Activated CD4-positive, alpha-beta T cell treated with anti-CD3 and anti-CD28 coated beads for 36 hours (primary cell): ENCODE data around the gene PDIA2. TPM values are rescaled to one million over a fixed set of nuclear protein-coding genes. Genes with fewer than 3 reads are reported as not detected.
A peak's percentile ranks its signal among the peaks of the same experiment; 100 is the strongest.
"Not testable (repeated sequence)": the region's sequence is repeated elsewhere in the genome, so short reads cannot be mapped to it uniquely, and the experiment has no call there.

ENCODE experiments used
- ATAC-seq: fragments of 200-7000 bp; cut with Tn5 transposase; one replicate; pipeline ENCODE4 v1.10.0; 2021; ENCODE audit warnings: mild to moderate bottlenecking, moderate library complexity
- CTCF ChIA-PET: fragments of 350-600 bp; sonication (Branson Sonifier 250); formaldehyde crosslinking; loops from one replicate; lab custom pipeline; 2021; ENCODE audit warnings: antibody characterized with exemption; lab: Charles Lee
- POLR2A ChIA-PET: fragments of 350-600 bp; sonication (Branson Sonifier 250); formaldehyde crosslinking; loops from one replicate; lab custom pipeline; 2021; ENCODE audit warnings: antibody characterized with exemption, inconsistent platforms; lab: Charles Lee
- DNase-seq: peaks from one replicate; pipeline ENCODE4 v3.0.0-alpha.2; 2020
- H3K27ac Mint-ChIP-seq: one replicate; pipeline ENCODE4 v1.8.0; 2021; ENCODE audit warnings: mixed read lengths
- H3K27me3 Mint-ChIP-seq: one replicate; pipeline ENCODE4 v1.8.0; 2021; ENCODE audit warnings: mixed read lengths
- H3K36me3 Mint-ChIP-seq: one replicate; pipeline ENCODE4 v1.8.0; 2021; ENCODE audit warnings: low read depth, mixed read lengths
- H3K4me1 Mint-ChIP-seq: one replicate; pipeline ENCODE4 v1.8.0; 2021; ENCODE audit warnings: mixed read lengths
- H3K4me3 Mint-ChIP-seq: one replicate; pipeline ENCODE4 v1.8.0; 2021; ENCODE audit warnings: mild to moderate bottlenecking, moderate library complexity, mixed read lengths
- H3K9me3 Mint-ChIP-seq: one replicate; pipeline ENCODE4 v1.8.0; 2021; ENCODE audit warnings: low read depth, mixed read lengths
- intact Hi-C, 2 experiments: fragments of 100-400 bp; cut with DNase I in 1 of 2; cut with micrococcal nuclease in 1 of 2; formaldehyde crosslinking; loops; one replicate each; pipeline versions ENCODE4 v1.14.2 to v1.15.1; 2022 to 2024; cut with DNase I, micrococcal nuclease
- total RNA-seq, 2 experiments: library from RNA; stranded (reverse); gene quantifications; one replicate each; pipeline ENCODE4 v1.2.3, GENCODE V29; 2021

PDIA2 gene
- total RNA-seq, 2 experiments from 2014 or later = not detected

- peak; percentile 70 for ATAC-seq
Observed at GRCh38 chr16:253833-254232, 29.1 kb upstream of the PDIA2 start.

GRCh38 chr16:254461-254860, 28.5 kb upstream of the PDIA2 start:
- intact Hi-C loops = no loop called here
- H3K4me1 Mint-ChIP-seq = peaks cover 36% of the 10 kb centered on the region
- CTCF ChIA-PET = interaction anchor here (1.6 to 2.9 kb wide), 2 partner anchors 19 to 108 kb away, joined by 4 to 16 read pairs; partner anchors contain the start of gene FAM234A
- H3K4me3 Mint-ChIP-seq = peak overlapping the region; percentile 15
- ATAC-seq (no peak), DNase-seq (no peak)
- H3K27ac Mint-ChIP-seq = no peak overlapping the region
- H3K27me3 Mint-ChIP-seq = no peaks in the 10 kb centered on the region
- H3K36me3 Mint-ChIP-seq = peaks cover 8% of the 10 kb centered on the region
- no peaks in the 10 kb centered on the region for H3K9me3 Mint-ChIP-seq
- POLR2A ChIA-PET = interaction anchor here (0.7 to 1.9 kb wide), 2 partner anchors 19 to 27 kb away, joined by 3 to 13 read pairs; partner anchors contain the start of gene FAM234A

More at GRCh38 chr16:253833-254232, 29.1 kb upstream of the PDIA2 start:
- peak; percentile 47 for DNase-seq
- Mint-ChIP-seq H3K27ac (peak overlapping the region; percentile 47), H3K4me1 (peaks cover 34% of the 10 kb centered on the region), H3K4me3 (peak overlapping the region; percentile 28), H3K9me3 (no peaks in the 10 kb centered on the region), H3K36me3 (peaks cover 8% of the 10 kb centered on the region), H3K27me3 (no peaks in the 10 kb centered on the region)
- intact Hi-C loops = no loop called here
- ChIA-PET POLR2A (interaction anchor here (1.9 kb wide), 1 partner anchor 19 kb away, joined by 13 read pairs; the partner anchor contains the start of gene FAM234A), CTCF (interaction anchor here (1.6 to 2.9 kb wide), 2 partner anchors 19 to 108 kb away, joined by 4 to 16 read pairs; partner anchors contain the start of gene FAM234A)

- POLR2A ChIA-PET = interaction anchor here (0.7 kb wide), 1 partner anchor 27 kb away, joined by 3 read pairs; no protein-coding TSS in a partner anchor
- no peak overlapping the region for H3K27ac Mint-ChIP-seq
- peaks cover 8% of the 10 kb centered on the region for H3K36me3 Mint-ChIP-seq
- peaks cover 35% of the 10 kb centered on the region for H3K4me1 Mint-ChIP-seq
- DNase-seq = no peak
- CTCF ChIA-PET = interaction anchor here (2.4 kb wide), 1 partner anchor 20 kb away, joined by 8 read pairs; the partner anchor contains the start of gene FAM234A
- no peaks in the 10 kb centered on the region for H3K9me3 Mint-ChIP-seq
- no peaks in the 10 kb centered on the region for H3K27me3 Mint-ChIP-seq
- no peak for ATAC-seq
- no peak overlapping the region for H3K4me3 Mint-ChIP-seq
- intact Hi-C loops = no loop called here
Observed at GRCh38 chr16:255183-255582, 27.8 kb upstream of the PDIA2 start.

- intact Hi-C loops, POLR2A ChIA-PET, H3K4me3 Mint-ChIP-seq, H3K9me3 Mint-ChIP-seq, CTCF ChIA-PET, H3K36me3 Mint-ChIP-seq, ATAC-seq, H3K27ac Mint-ChIP-seq, H3K27me3 Mint-ChIP-seq, DNase-seq: not testable (repeated sequence)
- peaks cover 20% of the 10 kb centered on the region for H3K4me1 Mint-ChIP-seq
Observed at GRCh38 chr16:258091-258490, 24.9 kb upstream of the PDIA2 start.

DNA sequence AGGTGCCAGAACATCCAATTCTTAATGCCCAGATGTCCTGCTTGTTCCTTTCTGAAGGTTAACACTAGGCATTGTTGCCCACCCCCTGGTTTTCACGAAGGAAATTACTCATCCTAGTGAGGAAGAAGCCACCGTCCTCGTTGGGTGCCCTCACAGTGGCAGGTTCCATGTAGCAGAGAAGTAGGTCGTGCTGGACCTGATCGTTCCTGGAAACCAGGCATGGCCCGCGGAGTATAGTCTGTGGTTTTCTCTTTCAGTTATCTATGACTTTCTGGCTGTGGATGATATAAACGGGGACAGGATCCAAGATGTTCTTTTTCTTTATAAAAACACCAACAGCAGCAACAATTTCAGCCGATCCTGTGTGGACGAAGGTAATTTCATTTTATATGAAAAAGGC, 23.7 kb upstream of the PDIA2 start:
- DNase-seq = no peak
- no peak overlapping the region for H3K27ac Mint-ChIP-seq
- no peaks in the 10 kb centered on the region for H3K9me3 Mint-ChIP-seq
- intact Hi-C loops = no loop called here
- no peak overlapping the region for H3K4me3 Mint-ChIP-seq
- POLR2A ChIA-PET = no interaction called here
- no peaks in the 10 kb centered on the region for H3K27me3 Mint-ChIP-seq
- CTCF ChIA-PET = interaction anchor here (0.6 kb wide), 1 partner anchor 650 kb away, joined by 3 read pairs; no protein-coding TSS in a partner anchor
- H3K36me3 Mint-ChIP-seq = peaks cover 9% of the 10 kb centered on the region
- ATAC-seq = no peak
- H3K4me1 Mint-ChIP-seq = peaks cover 11% of the 10 kb centered on the region

GRCh38 chr16:259814-260253, 23.1 kb upstream of the PDIA2 start:
- no peak for ATAC-seq
- no peaks in the 10 kb centered on the region for H3K27me3 Mint-ChIP-seq
- DNase-seq = no peak
- ChIA-PET CTCF (interaction anchor here (0.6 kb wide), 1 partner anchor 649 kb away, joined by 3 read pairs; no protein-coding TSS in a partner anchor), POLR2A (no interaction called here)
- H3K4me1 Mint-ChIP-seq = peaks cover 8% of the 10 kb centered on the region
- intact Hi-C loops = no loop called here
- no peak overlapping the region for H3K4me3 Mint-ChIP-seq
- H3K36me3 Mint-ChIP-seq = peaks cover 7% of the 10 kb centered on the region
- no peak overlapping the region for H3K27ac Mint-ChIP-seq
- H3K9me3 Mint-ChIP-seq = no peaks in the 10 kb centered on the region

DNA sequence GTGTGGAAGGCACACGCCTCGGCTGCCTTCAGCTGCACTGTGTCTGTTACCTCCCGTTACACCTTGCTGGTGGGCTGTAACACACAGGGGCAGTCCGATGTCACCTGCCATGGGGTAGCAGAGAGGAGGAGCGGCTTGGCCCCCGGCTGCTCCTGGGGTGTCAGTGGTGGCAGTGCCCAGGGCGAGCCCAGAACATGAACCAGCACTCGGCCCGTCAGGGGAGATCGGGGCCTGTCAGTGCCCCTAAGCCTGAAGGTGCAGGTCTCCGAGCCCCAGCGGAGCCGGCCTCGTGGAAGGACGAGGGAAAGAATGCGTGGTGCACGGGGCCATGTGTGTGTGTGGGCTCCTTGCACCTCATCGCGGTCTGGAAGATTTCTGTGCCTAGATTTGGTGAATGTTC, 22.6 kb upstream of the PDIA2 start:
- intact Hi-C loops = no loop called here
- H3K27me3 Mint-ChIP-seq = no peaks in the 10 kb centered on the region
- no peaks in the 10 kb centered on the region for H3K9me3 Mint-ChIP-seq
- no peak overlapping the region for H3K4me3 Mint-ChIP-seq
- no peak for DNase-seq
- CTCF ChIA-PET = no interaction called here
- peaks cover 7% of the 10 kb centered on the region for H3K36me3 Mint-ChIP-seq
- H3K27ac Mint-ChIP-seq = no peak overlapping the region
- POLR2A ChIA-PET = no interaction called here
- H3K4me1 Mint-ChIP-seq = peaks cover 6% of the 10 kb centered on the region
- no peak for ATAC-seq

- no peak overlapping the region for H3K27ac Mint-ChIP-seq
- POLR2A ChIA-PET = interaction anchor here (0.6 kb wide), 1 partner anchor 258 kb away, joined by 3 read pairs; no protein-coding TSS in a partner anchor
Observed at GRCh38 chr16:261031-261691, 21.8 kb upstream of the PDIA2 start.

DNA sequence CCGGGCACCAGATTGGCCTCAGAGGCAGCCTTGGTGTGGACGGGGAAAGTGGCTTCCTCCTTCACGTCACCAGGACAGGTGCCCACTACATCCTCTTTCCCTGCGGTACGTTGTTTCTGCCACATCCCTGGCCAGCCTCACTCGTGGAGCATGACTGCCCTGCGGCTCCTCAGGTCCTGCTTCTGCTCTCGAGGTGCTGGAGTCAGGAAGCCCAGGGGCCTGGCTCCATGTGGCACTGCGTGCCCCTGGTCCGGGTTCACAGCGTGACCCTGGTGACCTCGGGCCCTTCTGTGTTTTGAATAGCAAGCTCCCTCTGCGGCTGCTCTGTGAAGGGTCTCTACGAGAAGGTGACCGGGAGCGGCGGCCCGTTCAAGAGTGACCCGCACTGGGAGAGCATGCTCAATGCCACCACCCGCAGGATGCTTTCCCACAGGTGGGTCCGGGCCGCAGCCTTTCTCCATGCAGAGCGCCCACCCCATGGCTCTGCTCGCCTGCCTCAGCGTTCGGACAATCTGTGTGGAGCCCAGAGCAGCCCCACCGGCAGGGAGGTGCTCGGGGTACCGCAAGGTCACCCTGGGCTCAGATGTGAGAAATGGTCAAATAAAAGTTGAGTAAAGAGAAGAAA, 20.7 kb upstream of the PDIA2 start:
- Mint-ChIP-seq H3K4me3 (no peak overlapping the region), H3K27ac (no peak overlapping the region), H3K4me1 (peaks cover 5% of the 10 kb centered on the region), H3K9me3 (no peaks in the 10 kb centered on the region), H3K36me3 (peaks cover 2% of the 10 kb centered on the region), H3K27me3 (no peaks in the 10 kb centered on the region)
- ATAC-seq = no peak
- intact Hi-C loops = no loop called here
- ChIA-PET POLR2A (interaction anchor here (0.6 kb wide), 1 partner anchor 257 kb away, joined by 3 read pairs; no protein-coding TSS in a partner anchor), CTCF (no interaction called here)
- no peak for DNase-seq

More at GRCh38 chr16:261031-261691, 21.8 kb upstream of the PDIA2 start:
- Mint-ChIP-seq H3K9me3 (no peaks in the 10 kb centered on the region), H3K4me1 (peaks cover 5% of the 10 kb centered on the region), H3K36me3 (peaks cover 2% of the 10 kb centered on the region), H3K27me3 (no peaks in the 10 kb centered on the region), H3K4me3 (no peak overlapping the region)
- no peak for DNase-seq
- CTCF ChIA-PET = no interaction called here
- ATAC-seq = no peak
- intact Hi-C loops = no loop called here

DNA sequence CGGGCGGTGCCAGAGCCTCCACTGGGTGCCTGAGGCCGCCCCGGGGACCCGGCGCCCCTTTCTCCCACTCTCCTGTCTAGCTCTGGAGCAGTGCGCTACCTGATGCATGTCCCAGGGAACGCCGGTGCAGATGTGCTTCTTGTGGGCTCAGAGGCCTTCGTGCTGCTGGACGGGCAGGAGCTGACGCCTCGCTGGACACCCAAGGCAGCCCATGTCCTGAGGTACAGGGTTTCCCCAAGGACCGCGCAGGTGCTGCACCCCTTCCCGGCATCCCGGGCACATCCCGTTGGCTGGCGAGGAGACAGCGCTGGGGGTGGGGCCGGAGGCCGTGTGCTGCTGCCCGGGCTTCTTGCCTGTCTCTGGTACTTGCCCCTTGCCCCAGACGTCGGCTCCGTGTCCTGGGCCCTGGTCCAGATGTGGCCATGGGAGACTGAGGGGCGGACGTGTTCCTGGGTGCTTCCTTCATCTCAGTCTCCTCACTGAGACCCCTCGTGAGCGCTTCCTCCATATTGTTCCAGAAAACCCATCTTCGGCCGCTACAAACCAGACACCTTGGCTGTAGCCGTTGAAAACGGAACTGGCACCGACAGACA, 19.7 kb upstream of the PDIA2 start:
- Mint-ChIP-seq H3K4me3 (no peak overlapping the region), H3K27me3 (no peaks in the 10 kb centered on the region), H3K4me1 (peaks cover 5% of the 10 kb centered on the region), H3K9me3 (no peaks in the 10 kb centered on the region), H3K36me3 (peaks cover 2% of the 10 kb centered on the region), H3K27ac (no peak overlapping the region)
- no peak for DNase-seq
- intact Hi-C loops = no loop called here
- ATAC-seq = no peak
- ChIA-PET POLR2A (no interaction called here), CTCF (interaction anchor here (0.7 kb wide), 1 partner anchor 28 kb away, joined by 3 read pairs; no protein-coding TSS in a partner anchor)

DNA sequence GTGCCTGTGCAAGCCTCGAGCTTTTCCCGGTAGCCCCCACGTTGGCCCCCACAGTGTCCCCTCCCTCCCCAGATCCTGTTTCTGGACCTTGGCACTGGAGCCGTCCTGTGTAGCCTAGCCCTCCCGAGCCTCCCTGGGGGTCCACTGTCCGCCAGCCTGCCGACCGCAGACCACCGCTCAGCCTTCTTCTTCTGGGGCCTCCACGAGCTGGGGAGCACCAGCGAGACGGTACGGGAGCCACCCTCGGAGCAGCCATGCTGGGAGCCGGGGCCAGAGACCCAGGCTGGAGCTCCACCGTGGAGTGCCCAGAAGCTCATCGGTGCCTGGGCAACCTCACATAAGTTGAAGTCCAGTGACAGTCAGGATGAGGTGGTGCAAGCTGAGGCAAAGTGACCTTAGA, 19.0 kb upstream of the PDIA2 start:
- Mint-ChIP-seq H3K36me3 (peaks cover 2% of the 10 kb centered on the region), H3K4me3 (no peak overlapping the region), H3K27ac (no peak overlapping the region), H3K9me3 (no peaks in the 10 kb centered on the region), H3K4me1 (peaks cover 5% of the 10 kb centered on the region), H3K27me3 (no peaks in the 10 kb centered on the region)
- ATAC-seq = no peak
- intact Hi-C loops = no loop called here
- no peak for DNase-seq
- ChIA-PET CTCF (interaction anchor here (0.7 kb wide), 2 partner anchors 29 to 43 kb away, joined by 3 read pairs; no protein-coding TSS in a partner anchor), POLR2A (no interaction called here)
